ENCODE results near the gene SIGLEC6. TPM values are rescaled to one million over a fixed set of nuclear protein-coding genes. Genes with fewer than 3 reads are reported as not detected.

SIGLEC6 gene
- polyA plus RNA-seq, 4 donors = 0.14 to 0.23 TPM; not detected in 2

- DNase-seq (ENCODE audit: low read depth in 4 of 4, low spot score in 3 of 4) = no peak
Observed at GRCh38 chr19:51479531-51480331, 51.7 kb downstream of the SIGLEC6 start.

- no peak for DNase-seq (ENCODE audit: low read depth in 4 of 4, low spot score in 3 of 4)
Observed at GRCh38 chr19:51478381-51479234, 52.9 kb downstream of the SIGLEC6 start, which contains the start of gene CEACAM18. CEACAM18 (plus strand) TSS chr19:51478539.

- no peak for DNase-seq (ENCODE audit: low read depth in 4 of 4, low spot score in 3 of 4)
Observed at GRCh38 chr19:51477344-51477743, 54.1 kb downstream of the SIGLEC6 start.

GRCh38 chr19:51476164-51476563 is 55.3 kb downstream of the SIGLEC6 start:
- DNase-seq (ENCODE audit: low read depth in 4 of 4, low spot score in 3 of 4) = no peak

- peak; percentile 14 to 29 (median 26) for DNase-seq (ENCODE audit: low read depth in 4 of 4, low spot score in 3 of 4)
Observed at GRCh38 chr19:51473009-51473707, 58.3 kb downstream of the SIGLEC6 start.

GRCh38 chr19:51472607-51473006 is 58.9 kb downstream of the SIGLEC6 start:
- DNase-seq (ENCODE audit: low read depth in 4 of 4, low spot score in 3 of 4) = no peak

- DNase-seq (ENCODE audit: low read depth in 4 of 4, low spot score in 3 of 4) = no peak
Observed at GRCh38 chr19:51471527-51471926, 59.9 kb downstream of the SIGLEC6 start.

- no peak for DNase-seq (ENCODE audit: low read depth in 4 of 4, low spot score in 3 of 4)
Observed at GRCh38 chr19:51470966-51471365, 60.5 kb downstream of the SIGLEC6 start.

GRCh38 chr19:51469629-51470028 is 61.8 kb downstream of the SIGLEC6 start:
- no peak for DNase-seq (ENCODE audit: low read depth in 4 of 4, low spot score in 3 of 4)

- no peak for DNase-seq (ENCODE audit: low read depth in 4 of 4, low spot score in 3 of 4)
Observed at GRCh38 chr19:51469162-51469561, 62.3 kb downstream of the SIGLEC6 start.

GRCh38 chr19:51468545-51468920 is 62.9 kb downstream of the SIGLEC6 start:
- no peak for DNase-seq (ENCODE audit: low read depth in 4 of 4, low spot score in 3 of 4)

- DNase-seq (ENCODE audit: low read depth in 4 of 4, low spot score in 3 of 4) = no peak
Observed at GRCh38 chr19:51467864-51468544, 63.5 kb downstream of the SIGLEC6 start.

Other genes with a start within 250 kb of the SIGLEC6 start
- 1 to 10 TPM; 2.8 to 9.8 (median 3.9) TPM for gene IGLON5, start 220.0 kb downstream of the SIGLEC6 start, polyA plus RNA-seq (ENCODE audit: insufficient read length in 4 of 4)
- gene VSIG10L, start 189.5 kb downstream of the SIGLEC6 start, polyA plus RNA-seq (ENCODE audit: insufficient read length in 4 of 4) = 1 to 10 TPM; 4.2 to 5.2 (median 4.8) TPM
- 100 to 1,000 TPM in 2 of 4 donors, 10 to 100 TPM in 2; 45.4 to 143 (median 111) TPM for gene ETFB, start 165.3 kb downstream of the SIGLEC6 start, polyA plus RNA-seq (ENCODE audit: insufficient read length in 4 of 4)
- 1 to 10 TPM; 1.6 to 3.5 (median 1.9) TPM for gene CLDND2, start 162.7 kb downstream of the SIGLEC6 start, polyA plus RNA-seq (ENCODE audit: insufficient read length in 4 of 4)
- 1 to 10 TPM in 3 of 4 donors, under 1 TPM in 1; 0.86 to 3.4 (median 2.0) TPM for gene NKG7, start 159.0 kb downstream of the SIGLEC6 start, polyA plus RNA-seq (ENCODE audit: insufficient read length in 4 of 4)
- under 1 TPM; 0.44 to 0.70 (median 0.66) TPM for gene LIM2, start 143.7 kb downstream of the SIGLEC6 start, polyA plus RNA-seq (ENCODE audit: insufficient read length in 4 of 4)
- gene C19orf84, start 141.1 kb downstream of the SIGLEC6 start, polyA plus RNA-seq (ENCODE audit: insufficient read length in 4 of 4) = under 1 TPM in 3 of 4 donors, not detected in 1; 0.13 to 0.50 (median 0.46) TPM
- 1 to 10 TPM in 2 of 4 donors, under 1 TPM in 2; 0.66 to 2.0 (median 1.2) TPM for gene SIGLEC10, start 114.0 kb downstream of the SIGLEC6 start, polyA plus RNA-seq (ENCODE audit: insufficient read length in 4 of 4)
- gene SIGLEC8, start 73.2 kb downstream of the SIGLEC6 start, polyA plus RNA-seq (ENCODE audit: insufficient read length in 4 of 4) = under 1 TPM in 1 of 4 donors, not detected in 3; 0.08 TPM
- gene CEACAM18, start 53.1 kb downstream of the SIGLEC6 start, polyA plus RNA-seq (ENCODE audit: insufficient read length in 4 of 4) = not detected
- under 1 TPM in 3 of 4 donors, not detected in 1; 0.14 to 0.20 (median 0.16) TPM for gene SIGLEC12, start 29.9 kb downstream of the SIGLEC6 start, polyA plus RNA-seq (ENCODE audit: insufficient read length in 4 of 4)
- gene ZNF175, start 39.6 kb upstream of the SIGLEC6 start, polyA plus RNA-seq (ENCODE audit: insufficient read length in 4 of 4) = 10 to 100 TPM; 16.6 to 19.8 (median 18.3) TPM
- under 1 TPM in 3 of 4 donors, not detected in 1; 0.37 to 0.62 (median 0.57) TPM for gene SIGLEC5, start 98.7 kb upstream of the SIGLEC6 start, polyA plus RNA-seq (ENCODE audit: insufficient read length in 4 of 4)
- 1 to 10 TPM in 2 of 4 donors, under 1 TPM in 2; 0.15 to 1.5 (median 0.91) TPM for gene SIGLEC14, start 115.2 kb upstream of the SIGLEC6 start, polyA plus RNA-seq (ENCODE audit: insufficient read length in 4 of 4)
- gene SPACA6, start 161.7 kb upstream of the SIGLEC6 start, polyA plus RNA-seq (ENCODE audit: insufficient read length in 4 of 4) = 10 to 100 TPM; 12.9 to 29.4 (median 16.6) TPM
- under 1 TPM in 2 of 4 donors, not detected in 2; 0.09 to 0.37 TPM for gene HAS1, start 192.3 kb upstream of the SIGLEC6 start, polyA plus RNA-seq (ENCODE audit: insufficient read length in 4 of 4)
- gene FPR1, start 220.2 kb upstream of the SIGLEC6 start, polyA plus RNA-seq (ENCODE audit: insufficient read length in 4 of 4) = 1 to 10 TPM in 3 of 4 donors, under 1 TPM in 1; 0.80 to 5.2 (median 2.4) TPM
- under 1 TPM; 0.11 to 0.68 (median 0.34) TPM for gene FPR2, start 229.5 kb upstream of the SIGLEC6 start, polyA plus RNA-seq (ENCODE audit: insufficient read length in 4 of 4)

Data from left renal pelvis (tissue), 4 donors.